Osteocyte (in vitro differentiated cells): ENCODE results near the gene NFE2L3. TPM values are rescaled to one million over a fixed set of nuclear protein-coding genes. Genes with fewer than 3 reads are reported as not detected.
A peak's percentile ranks its signal among the peaks of the same experiment; 100 is the strongest.

ENCODE experiments used
- DNase-seq: peaks from one replicate; pipeline ENCODE4 v3.0.0; 2021; ENCODE audit warnings: mixed read lengths; ENCODE audit not compliant: unreplicated experiment; ENCODE audit errors: extremely low spot score
- H3K27ac Mint-ChIP-seq: one replicate; pipeline ENCODE4 v1.8.0; 2021; ENCODE audit warnings: mild to moderate bottlenecking, mixed read lengths; ENCODE audit not compliant: unreplicated experiment
- H3K27me3 Mint-ChIP-seq: one replicate; pipeline ENCODE4 v1.8.0; 2021; ENCODE audit warnings: mixed read lengths; ENCODE audit not compliant: unreplicated experiment
- H3K36me3 Mint-ChIP-seq: one replicate; pipeline ENCODE4 v1.8.0; 2021; ENCODE audit warnings: mixed read lengths; ENCODE audit not compliant: unreplicated experiment
- H3K4me1 Mint-ChIP-seq: one replicate; pipeline ENCODE4 v1.8.0; 2021; ENCODE audit warnings: mixed read lengths; ENCODE audit not compliant: unreplicated experiment
- H3K4me3 Mint-ChIP-seq: one replicate; pipeline ENCODE4 v1.8.0; 2021; ENCODE audit warnings: mild to moderate bottlenecking, moderate library complexity, mixed read lengths; ENCODE audit not compliant: unreplicated experiment
- H3K9me3 Mint-ChIP-seq: one replicate; pipeline ENCODE4 v1.8.0; 2021; ENCODE audit warnings: mixed read lengths; ENCODE audit not compliant: unreplicated experiment
- total RNA-seq: library from RNA; stranded (reverse); gene quantifications from 2 replicates; pipeline ENCODE4 v1.2.1, GENCODE V29; 2021
- TF ChIP-seq, protein P1 (sequence below): fragments of 200-600 bp; sonication (generic); IDR thresholded peaks from 2 replicates; pipeline ENCODE4 v1.5.0; 2021; ENCODE audit warnings: antibody characterized with exemption, mild to moderate bottlenecking, moderate library complexity

NFE2L3 gene
- total RNA-seq, 1 donor from 2014 or later = 0.78 TPM

DNA sequence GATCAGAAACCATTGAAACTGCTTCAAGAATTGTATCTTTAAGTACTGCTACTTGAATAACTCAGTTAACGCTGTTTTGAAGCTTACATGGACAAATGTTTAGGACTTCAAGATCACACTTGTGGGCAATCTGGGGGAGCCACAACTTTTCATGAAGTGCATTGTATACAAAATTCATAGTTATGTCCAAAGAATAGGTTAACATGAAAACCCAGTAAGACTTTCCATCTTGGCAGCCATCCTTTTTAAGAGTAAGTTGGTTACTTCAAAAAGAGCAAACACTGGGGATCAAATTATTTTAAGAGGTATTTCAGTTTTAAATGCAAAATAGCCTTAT, 33.8 kb downstream of the NFE2L3 start:
- Mint-ChIP-seq H3K4me3 (no peak overlapping the region), H3K27me3 (no peaks in the 10 kb centered on the region), H3K9me3 (no peaks in the 10 kb centered on the region), H3K36me3 (peaks cover 52% of the 10 kb centered on the region), H3K27ac (no peak overlapping the region), H3K4me1 (peaks cover 17% of the 10 kb centered on the region)
- no peak for DNase-seq
- TF ChIP-seq, protein P1, sequence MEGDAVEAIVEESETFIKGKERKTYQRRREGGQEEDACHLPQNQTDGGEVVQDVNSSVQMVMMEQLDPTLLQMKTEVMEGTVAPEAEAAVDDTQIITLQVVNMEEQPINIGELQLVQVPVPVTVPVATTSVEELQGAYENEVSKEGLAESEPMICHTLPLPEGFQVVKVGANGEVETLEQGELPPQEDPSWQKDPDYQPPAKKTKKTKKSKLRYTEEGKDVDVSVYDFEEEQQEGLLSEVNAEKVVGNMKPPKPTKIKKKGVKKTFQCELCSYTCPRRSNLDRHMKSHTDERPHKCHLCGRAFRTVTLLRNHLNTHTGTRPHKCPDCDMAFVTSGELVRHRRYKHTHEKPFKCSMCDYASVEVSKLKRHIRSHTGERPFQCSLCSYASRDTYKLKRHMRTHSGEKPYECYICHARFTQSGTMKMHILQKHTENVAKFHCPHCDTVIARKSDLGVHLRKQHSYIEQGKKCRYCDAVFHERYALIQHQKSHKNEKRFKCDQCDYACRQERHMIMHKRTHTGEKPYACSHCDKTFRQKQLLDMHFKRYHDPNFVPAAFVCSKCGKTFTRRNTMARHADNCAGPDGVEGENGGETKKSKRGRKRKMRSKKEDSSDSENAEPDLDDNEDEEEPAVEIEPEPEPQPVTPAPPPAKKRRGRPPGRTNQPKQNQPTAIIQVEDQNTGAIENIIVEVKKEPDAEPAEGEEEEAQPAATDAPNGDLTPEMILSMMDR = no peak

DNA sequence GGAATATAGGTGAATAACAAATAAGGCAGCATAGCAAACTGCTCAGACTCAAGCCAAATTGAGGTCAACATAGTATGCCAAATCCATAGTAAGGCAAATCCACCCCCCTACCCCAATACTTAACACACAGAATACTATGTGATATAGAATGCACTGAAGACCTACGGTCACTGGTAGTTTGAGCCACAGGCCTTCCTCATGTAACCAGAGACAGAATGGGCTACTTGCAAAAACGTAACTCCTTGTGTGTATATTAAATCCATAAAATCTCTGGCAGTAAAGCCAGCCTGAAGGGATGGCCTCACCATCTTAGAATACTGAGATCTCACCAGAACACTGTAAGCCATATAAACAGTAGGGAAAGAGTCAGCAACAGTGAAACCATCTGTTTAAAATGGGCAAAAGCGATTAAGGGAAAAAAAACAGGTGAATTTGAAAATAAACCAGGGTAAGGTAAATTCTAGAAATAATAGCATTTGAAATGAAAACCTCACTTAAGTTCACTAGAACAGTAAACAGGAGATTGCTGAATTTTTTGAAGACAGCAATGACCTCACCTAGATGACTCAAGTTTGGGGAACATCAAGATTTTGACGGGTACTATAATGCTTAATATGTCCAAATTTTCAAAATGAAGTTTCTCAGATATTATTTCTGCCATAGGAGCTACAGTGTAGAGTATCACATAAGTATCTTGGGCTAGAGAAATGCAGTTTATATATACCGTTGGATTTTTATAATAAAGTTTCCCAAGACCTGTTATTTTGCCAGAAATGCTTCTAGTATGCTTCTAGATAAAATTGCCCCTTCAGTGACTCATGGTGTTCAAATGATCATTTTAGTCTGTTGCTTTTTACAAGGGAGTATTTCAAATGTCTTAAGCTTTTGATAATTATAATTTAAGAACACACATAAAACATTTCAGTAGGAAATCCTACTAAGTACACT, 34.6 kb downstream of the NFE2L3 start:
- Mint-ChIP-seq H3K36me3 (peaks cover 60% of the 10 kb centered on the region), H3K4me3 (no peak overlapping the region), H3K9me3 (no peaks in the 10 kb centered on the region), H3K27ac (peak overlapping the region; percentile 18), H3K4me1 (peaks cover 16% of the 10 kb centered on the region), H3K27me3 (no peaks in the 10 kb centered on the region)
- TF ChIP-seq, protein P1 = no peak
- no peak for DNase-seq

- Mint-ChIP-seq H3K4me3 (no peak overlapping the region), H3K9me3 (no peaks in the 10 kb centered on the region), H3K4me1 (peaks cover 22% of the 10 kb centered on the region), H3K27ac (peak overlapping the region; percentile 18), H3K36me3 (peaks cover 70% of the 10 kb centered on the region), H3K27me3 (no peaks in the 10 kb centered on the region)
- no peak for DNase-seq
- TF ChIP-seq, protein P1 = no peak
Observed at GRCh38 chr7:26187380-26188205, 35.6 kb downstream of the NFE2L3 start.

- Mint-ChIP-seq H3K4me3 (no peak overlapping the region), H3K36me3 (peaks cover 78% of the 10 kb centered on the region), H3K9me3 (no peaks in the 10 kb centered on the region), H3K27ac (no peak overlapping the region), H3K27me3 (no peaks in the 10 kb centered on the region), H3K4me1 (peaks cover 28% of the 10 kb centered on the region)
- TF ChIP-seq, protein P1 = no peak
- no peak for DNase-seq
Observed at GRCh38 chr7:26188206-26188956, 36.4 kb downstream of the NFE2L3 start.
